ENCODE measurements around the gene RSPO4. TPM values are rescaled to one million over a fixed set of nuclear protein-coding genes. Genes with fewer than 3 reads are reported as not detected.

Gene RSPO4
- total and polyA plus RNA-seq, 2 of the 8 experiments (the other 6 are each of a cell fraction or from before 2014, with no cell fraction given), result 3.4 to 6.4 TPM

DNA sequence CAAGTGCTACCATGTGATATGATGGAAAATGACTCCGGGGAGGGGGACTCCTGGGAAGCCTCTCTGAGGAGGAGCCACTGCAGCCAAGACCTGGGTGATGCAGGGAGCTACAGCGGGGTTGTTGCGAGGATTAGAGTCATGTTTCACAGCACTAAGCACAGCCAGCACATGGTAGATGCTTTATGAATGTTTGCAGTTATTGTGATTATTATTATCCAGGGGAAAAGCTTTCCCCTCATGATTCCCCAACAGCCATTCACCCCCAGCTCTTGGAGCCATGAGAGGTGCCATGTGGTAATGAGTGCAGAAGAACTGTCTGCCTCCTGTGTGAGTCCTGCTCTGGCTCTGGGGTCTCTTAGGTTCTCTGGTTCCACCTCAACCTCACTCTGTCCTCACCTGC is 39.9 kb downstream of the RSPO4 start:
- FAIRE-seq (no peak), DNase-seq (ENCODE audit: low read depth in 1 of 2, low spot score in 2 of 2) (no peak)
- H2AK5ac ChIP-seq (ENCODE audit: low read depth, low read length), result no peak overlapping the region
- no peak overlapping the region for H2AFZ ChIP-seq (ENCODE audit: low read length)
- H3K14ac ChIP-seq (ENCODE audit: insufficient read length), result no peak overlapping the region
- H2BK15ac ChIP-seq (ENCODE audit: low read length), result no peak overlapping the region
- H3K9me3 ChIP-seq (ENCODE audit: insufficient read depth in 2 of 2, low read depth in 1 of 2, low read length in 1 of 2), result no peaks in the 10 kb centered on the region
- no peak overlapping the region for H2BK20ac ChIP-seq (ENCODE audit: low read length)
- peaks cover 0 to 2% of the 10 kb centered on the region in 2 experiments for H4K20me1 ChIP-seq (replicated peaks in 1 of 2; ENCODE audit: control insufficient read depth in 1 of 2, insufficient read depth in 2 of 2, low read length in 2 of 2)
- 87% methylated on average over 3 of the region's 3 CpGs; no CpG with 5 or more reads in 1 of the 2 experiments for WGBS, 2 experiments (ENCODE audit: extremely low coverage in 1 of 2, insufficient coverage in 1 of 2, insufficient read length in 1 of 2, insufficient replicate concordance in 2 of 2, low coverage in 1 of 2, low lambda C conversion rate in 2 of 2, missing lambda C conversion rate in 1 of 2)
- H2BK12ac ChIP-seq (ENCODE audit: low read depth, low read length), result no peak overlapping the region
- no peaks in the 10 kb centered on the region for H3K27me3 ChIP-seq (replicated peaks in 1 of 4; ENCODE audit: control insufficient read depth in 3 of 4, extremely low read depth in 1 of 4, insufficient read depth in 3 of 4, low read length in 3 of 4)
- no peak overlapping the region for H2BK120ac ChIP-seq (replicated peaks; ENCODE audit: low read depth, low read length)
- no peak overlapping the region for H3K4me2 ChIP-seq (ENCODE audit: insufficient read depth in 1 of 2, low read depth in 2 of 2, low read length in 2 of 2)
- no peak overlapping the region for H4K91ac ChIP-seq (replicated peaks; ENCODE audit: insufficient read length, low read length)
- H3K4ac ChIP-seq (replicated peaks; ENCODE audit: insufficient read length, low read depth, low read length), result no peak overlapping the region
- no peak overlapping the region for H3K27ac ChIP-seq (ENCODE audit: low read depth, low read length)
- no peak overlapping the region for H3K56ac ChIP-seq (replicated peaks; ENCODE audit: insufficient read length, low read depth, low read length)
- H3K4me1 ChIP-seq (replicated peaks in 1 of 4; ENCODE audit: control insufficient read depth in 3 of 4, insufficient read depth in 4 of 4, low read length in 3 of 4), result peaks cover 0 to 3% (median 0%) of the 10 kb centered on the region in 4 experiments; a peak in 1 of 7 replicates
- no peak overlapping the region for H3K23ac ChIP-seq (ENCODE audit: insufficient read length)
- H4K8ac ChIP-seq (ENCODE audit: extremely low read depth, insufficient read depth, low read length), result no peak overlapping the region
- POLR2A ChIA-PET (ENCODE audit: partially characterized antibody), result no interaction called here
- H3K79me1 ChIP-seq (ENCODE audit: low read depth, low read length), result no peaks in the 10 kb centered on the region
- no peak overlapping the region for H3K9ac ChIP-seq (replicated peaks in 1 of 4; ENCODE audit: extremely low read depth in 1 of 4, low read depth in 3 of 4, low read length in 3 of 4)
- H3K18ac ChIP-seq (ENCODE audit: extremely low read depth, low read length), result no peak overlapping the region
- no peak overlapping the region for H2BK5ac ChIP-seq (ENCODE audit: low read depth, low read length)
- no peaks in the 10 kb centered on the region for H3K79me2 ChIP-seq (ENCODE audit: control insufficient read depth in 1 of 2, insufficient read depth in 2 of 2, low read length in 2 of 2)
- H3K23me2 ChIP-seq (ENCODE audit: low read depth, low read length), result peaks cover 4% of the 10 kb centered on the region; the same call in 1 of the 2 replicates
- CTCF ChIA-PET (ENCODE audit: partially characterized antibody), result interaction anchor here (1.0 to 2.8 kb wide), 5 partner anchors 11 to 107 kb away, joined by 4 to 13 read pairs (median 5); no protein-coding TSS in a partner anchor
- no peaks in the 10 kb centered on the region for H3K36me3 ChIP-seq (ENCODE audit: control insufficient read depth in 2 of 4, insufficient read depth in 4 of 4, low read length in 3 of 4)
- H4K5ac ChIP-seq (ENCODE audit: insufficient read length, low read depth, low read length), result no peak overlapping the region
- TF ChIP-seq BRCA1 (IDR thresholded peaks at IDR 0.05; ENCODE audit: low read depth, low read length), result no peak
- TF ChIP-seq SP2 (IDR thresholded peaks at IDR 0.05; ENCODE audit: low read length), result no peak
- TF ChIP-seq TBP (IDR thresholded peaks at IDR 0.05; ENCODE audit: low read depth, low read length), result no peak
- TF ChIP-seq SIN3A (conservative IDR thresholded peaks at IDR 0.05 in 1 of 2, IDR thresholded peaks at IDR 0.05 in 1 of 2; ENCODE audit: low read depth in 1 of 2, low read length in 2 of 2), result no peak
- TF ChIP-seq FOSL1 (IDR thresholded peaks at IDR 0.05; ENCODE audit: insufficient read depth, low read depth, low read length), result no peak
- no peak for TF ChIP-seq JUND (IDR thresholded peaks at IDR 0.05; ENCODE audit: low read length)
- TF ChIP-seq, protein P1, sequence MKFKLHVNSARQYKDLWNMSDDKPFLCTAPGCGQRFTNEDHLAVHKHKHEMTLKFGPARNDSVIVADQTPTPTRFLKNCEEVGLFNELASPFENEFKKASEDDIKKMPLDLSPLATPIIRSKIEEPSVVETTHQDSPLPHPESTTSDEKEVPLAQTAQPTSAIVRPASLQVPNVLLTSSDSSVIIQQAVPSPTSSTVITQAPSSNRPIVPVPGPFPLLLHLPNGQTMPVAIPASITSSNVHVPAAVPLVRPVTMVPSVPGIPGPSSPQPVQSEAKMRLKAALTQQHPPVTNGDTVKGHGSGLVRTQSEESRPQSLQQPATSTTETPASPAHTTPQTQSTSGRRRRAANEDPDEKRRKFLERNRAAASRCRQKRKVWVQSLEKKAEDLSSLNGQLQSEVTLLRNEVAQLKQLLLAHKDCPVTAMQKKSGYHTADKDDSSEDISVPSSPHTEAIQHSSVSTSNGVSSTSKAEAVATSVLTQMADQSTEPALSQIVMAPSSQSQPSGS (IDR thresholded peaks at IDR 0.05; ENCODE audit: low read length), result no peak
- no peak for TF ChIP-seq SAP30 (IDR thresholded peaks at IDR 0.05; ENCODE audit: insufficient read depth, insufficient replicate concordance, low read length)
- TF ChIP-seq CEBPB (IDR thresholded peaks at IDR 0.05; ENCODE audit: low read depth, low read length), result no peak
- TF ChIP-seq RXRA (IDR thresholded peaks at IDR 0.05; ENCODE audit: insufficient read depth, low read depth, low read length), result no peak
- TF ChIP-seq BACH1 (IDR thresholded peaks at IDR 0.05; ENCODE audit: low read length), result no peak
- no peak overlapping the region for H3K4me3 ChIP-seq (ENCODE audit: extremely low read depth in 1 of 4, insufficient read depth in 2 of 4, low read depth in 3 of 4, low read length in 4 of 4)

Measured in H1 (cell line).